GM10266 (cell line): ENCODE data around the gene TDRD5.

ENCODE experiments used
- DNase-seq: peaks from one replicate; pipeline ENCODE4 v3.0.0; 2012; ENCODE audit errors: extremely low spot score
- TF ChIP-seq, protein P1 (sequence below): IDR thresholded peaks from 2 replicates; pipeline ENCODE4 v1.5.1; 2012; ENCODE audit warnings: mild to moderate bottlenecking, low read depth; ENCODE audit not compliant: control insufficient read depth, insufficient read depth; ENCODE audit errors: missing control alignments

The TDRD5 gene

GRCh38 chr1:179714623-179715022 is 123.0 kb downstream of the TDRD5 start:
- no peak for DNase-seq
- TF ChIP-seq, protein P1, sequence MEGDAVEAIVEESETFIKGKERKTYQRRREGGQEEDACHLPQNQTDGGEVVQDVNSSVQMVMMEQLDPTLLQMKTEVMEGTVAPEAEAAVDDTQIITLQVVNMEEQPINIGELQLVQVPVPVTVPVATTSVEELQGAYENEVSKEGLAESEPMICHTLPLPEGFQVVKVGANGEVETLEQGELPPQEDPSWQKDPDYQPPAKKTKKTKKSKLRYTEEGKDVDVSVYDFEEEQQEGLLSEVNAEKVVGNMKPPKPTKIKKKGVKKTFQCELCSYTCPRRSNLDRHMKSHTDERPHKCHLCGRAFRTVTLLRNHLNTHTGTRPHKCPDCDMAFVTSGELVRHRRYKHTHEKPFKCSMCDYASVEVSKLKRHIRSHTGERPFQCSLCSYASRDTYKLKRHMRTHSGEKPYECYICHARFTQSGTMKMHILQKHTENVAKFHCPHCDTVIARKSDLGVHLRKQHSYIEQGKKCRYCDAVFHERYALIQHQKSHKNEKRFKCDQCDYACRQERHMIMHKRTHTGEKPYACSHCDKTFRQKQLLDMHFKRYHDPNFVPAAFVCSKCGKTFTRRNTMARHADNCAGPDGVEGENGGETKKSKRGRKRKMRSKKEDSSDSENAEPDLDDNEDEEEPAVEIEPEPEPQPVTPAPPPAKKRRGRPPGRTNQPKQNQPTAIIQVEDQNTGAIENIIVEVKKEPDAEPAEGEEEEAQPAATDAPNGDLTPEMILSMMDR = no peak

GRCh38 chr1:179719272-179719671 is 127.6 kb downstream of the TDRD5 start:
- no peak for DNase-seq
- TF ChIP-seq, protein P1 = no peak

DNA sequence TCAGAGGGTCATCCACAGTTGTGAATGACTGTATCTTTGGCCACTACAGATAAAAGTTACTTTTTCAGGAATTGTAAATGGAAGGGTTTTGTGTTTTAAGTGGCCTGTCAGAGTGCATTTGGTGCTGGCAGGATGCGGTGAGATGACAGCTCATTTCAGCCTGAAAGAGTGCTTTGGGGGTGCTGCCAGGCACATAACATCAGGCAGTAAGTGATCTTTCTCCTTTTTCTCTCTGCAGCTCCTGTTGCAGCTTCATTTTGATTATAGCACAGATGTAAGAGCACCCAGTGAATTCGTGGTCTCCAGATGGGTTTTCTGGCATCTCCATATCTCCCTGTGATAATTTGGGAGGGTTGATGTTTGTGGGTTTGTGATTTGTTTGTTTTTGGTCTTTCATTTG is 136.6 kb downstream of the TDRD5 start:
- TF ChIP-seq, protein P1 = no peak
- DNase-seq = no peak

DNA sequence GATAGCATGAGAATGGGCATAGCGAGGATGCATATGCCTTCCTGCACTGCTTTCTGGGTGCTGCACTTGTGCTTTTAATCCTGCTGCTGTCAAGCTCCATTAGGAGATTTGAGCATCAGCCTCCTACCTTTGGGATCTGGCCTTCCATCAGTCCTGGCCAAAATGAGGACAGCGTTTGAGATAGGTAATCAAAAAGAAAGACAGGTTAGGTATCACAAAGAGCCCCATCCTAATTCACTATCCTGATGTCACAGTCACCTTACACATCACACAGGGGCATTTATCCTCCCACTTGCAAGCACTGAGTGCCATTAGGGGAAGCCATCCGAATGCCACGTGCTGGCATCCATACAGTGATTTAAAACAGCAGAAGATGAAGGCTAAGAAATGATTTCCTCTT is 138.2 kb downstream of the TDRD5 start:
- TF ChIP-seq, protein P1 = no peak

DNA sequence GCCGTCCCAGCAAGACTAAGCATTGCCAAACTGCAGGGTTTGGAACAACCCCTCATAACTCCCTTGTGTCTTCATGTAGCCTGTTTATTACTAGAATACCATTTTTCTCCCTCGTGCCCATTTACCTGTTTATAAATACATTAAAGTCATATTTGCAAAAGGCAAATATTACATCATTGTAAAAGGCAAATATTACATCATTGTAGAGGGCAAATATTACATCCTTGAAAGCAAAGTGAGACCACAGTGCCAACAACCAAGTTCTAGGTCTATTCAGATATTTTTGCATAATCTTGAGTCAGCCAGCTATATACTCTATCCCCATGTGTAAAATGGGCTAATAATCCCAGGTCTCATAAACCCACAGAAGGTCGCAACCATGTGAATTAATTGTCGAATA is 140.0 kb downstream of the TDRD5 start:
- TF ChIP-seq, protein P1 = no peak
- DNase-seq = no peak

More for the DNA sequence above, 138.2 kb downstream of the TDRD5 start:
- DNase-seq = no peak
